Fibroblast of the aortic adventitia (primary cell): ENCODE measurements around the gene DENND4A. TPM values are rescaled to one million over a fixed set of nuclear protein-coding genes. Genes with fewer than 3 reads are reported as not detected.

Source experiments
- DNase-seq: peaks from one replicate; pipeline ENCODE4 v3.0.0-alpha.2; 2010; ENCODE audit warnings: low read depth
- H3K4me3 ChIP-seq: 2 replicates; pipeline ENCODE4 v1.5.1; 2011; ENCODE audit warnings: low read depth, mild to moderate bottlenecking, control low read depth, low read length, moderate library complexity
- total RNA-seq: library from RNA; depleted of rRNA; stranded (reverse); fragments of >200 nt; gene quantifications from 2 replicates; pipeline ENCODE4 v1.2.3, GENCODE V29; 2012; ENCODE audit warnings: low replicate concordance
- TF ChIP-seq, protein P1 (sequence below): IDR thresholded peaks from 2 replicates; pipeline ENCODE4 v1.5.1; 2011; ENCODE audit warnings: mild to moderate bottlenecking, low read length, control low read depth, inconsistent platforms; ENCODE audit not compliant: insufficient read depth

The DENND4A gene
- total RNA-seq, 1 donor = 30.3 TPM

DNA sequence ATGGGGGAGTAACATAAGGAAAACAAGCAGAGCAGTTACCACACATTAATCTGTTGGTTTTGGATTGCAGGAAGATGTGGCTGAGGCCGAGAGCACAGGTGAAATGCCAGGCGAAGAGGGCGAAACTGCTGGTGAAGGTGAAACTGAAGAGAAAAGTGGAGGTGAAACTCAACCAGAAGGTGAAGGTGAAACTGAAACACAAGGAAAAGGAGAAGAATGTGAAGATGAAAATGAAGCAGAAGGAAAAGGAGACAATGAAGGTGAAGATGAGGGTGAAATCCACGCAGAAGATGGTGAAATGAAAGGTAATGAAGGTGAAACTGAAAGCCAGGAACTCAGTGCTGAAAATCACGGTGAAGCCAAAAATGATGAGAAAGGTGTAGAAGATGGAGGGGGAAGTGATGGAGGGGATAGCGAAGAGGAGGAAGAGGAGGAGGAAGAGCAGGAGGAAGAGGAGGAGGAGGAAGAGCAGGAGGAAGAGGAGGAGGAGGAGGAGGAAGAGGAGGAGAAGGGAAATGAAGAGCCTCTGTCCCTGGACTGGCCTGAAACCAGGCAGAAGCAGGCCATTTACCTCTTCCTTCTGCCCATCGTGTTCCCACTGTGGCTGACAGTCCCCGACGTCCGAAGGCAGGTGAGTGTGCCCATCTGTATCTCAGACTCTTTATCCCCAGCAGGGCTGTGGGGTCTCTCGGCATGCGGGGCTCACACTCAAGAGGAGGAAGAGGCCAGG lies 141.6 kb downstream of the DENND4A start:
- TF ChIP-seq, protein P1, sequence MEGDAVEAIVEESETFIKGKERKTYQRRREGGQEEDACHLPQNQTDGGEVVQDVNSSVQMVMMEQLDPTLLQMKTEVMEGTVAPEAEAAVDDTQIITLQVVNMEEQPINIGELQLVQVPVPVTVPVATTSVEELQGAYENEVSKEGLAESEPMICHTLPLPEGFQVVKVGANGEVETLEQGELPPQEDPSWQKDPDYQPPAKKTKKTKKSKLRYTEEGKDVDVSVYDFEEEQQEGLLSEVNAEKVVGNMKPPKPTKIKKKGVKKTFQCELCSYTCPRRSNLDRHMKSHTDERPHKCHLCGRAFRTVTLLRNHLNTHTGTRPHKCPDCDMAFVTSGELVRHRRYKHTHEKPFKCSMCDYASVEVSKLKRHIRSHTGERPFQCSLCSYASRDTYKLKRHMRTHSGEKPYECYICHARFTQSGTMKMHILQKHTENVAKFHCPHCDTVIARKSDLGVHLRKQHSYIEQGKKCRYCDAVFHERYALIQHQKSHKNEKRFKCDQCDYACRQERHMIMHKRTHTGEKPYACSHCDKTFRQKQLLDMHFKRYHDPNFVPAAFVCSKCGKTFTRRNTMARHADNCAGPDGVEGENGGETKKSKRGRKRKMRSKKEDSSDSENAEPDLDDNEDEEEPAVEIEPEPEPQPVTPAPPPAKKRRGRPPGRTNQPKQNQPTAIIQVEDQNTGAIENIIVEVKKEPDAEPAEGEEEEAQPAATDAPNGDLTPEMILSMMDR = no peak
- DNase-seq = no peak
- H3K4me3 ChIP-seq = no peak overlapping the region

DNA sequence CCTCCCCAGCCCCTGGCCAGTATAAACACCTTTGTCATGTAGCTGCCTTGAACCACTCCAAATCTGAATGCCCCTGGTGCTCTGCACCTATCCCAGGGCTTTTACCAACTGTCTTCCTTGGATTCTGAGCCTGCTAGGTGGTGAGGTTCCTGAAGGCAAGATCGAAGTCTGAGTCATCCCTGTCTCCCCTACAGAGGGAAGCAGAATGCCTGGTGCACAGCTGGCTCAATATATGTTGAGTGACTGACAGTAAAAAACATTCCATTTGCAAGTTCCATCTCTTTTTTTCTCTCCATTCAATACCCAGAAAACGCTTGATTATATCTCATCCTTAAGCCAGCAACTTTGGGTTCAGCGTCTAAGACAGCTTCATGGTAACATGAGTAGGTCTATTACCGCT lies 145.6 kb downstream of the DENND4A start:
- TF ChIP-seq, protein P1 = no peak
- no peak for DNase-seq
- H3K4me3 ChIP-seq = no peak overlapping the region

DNA sequence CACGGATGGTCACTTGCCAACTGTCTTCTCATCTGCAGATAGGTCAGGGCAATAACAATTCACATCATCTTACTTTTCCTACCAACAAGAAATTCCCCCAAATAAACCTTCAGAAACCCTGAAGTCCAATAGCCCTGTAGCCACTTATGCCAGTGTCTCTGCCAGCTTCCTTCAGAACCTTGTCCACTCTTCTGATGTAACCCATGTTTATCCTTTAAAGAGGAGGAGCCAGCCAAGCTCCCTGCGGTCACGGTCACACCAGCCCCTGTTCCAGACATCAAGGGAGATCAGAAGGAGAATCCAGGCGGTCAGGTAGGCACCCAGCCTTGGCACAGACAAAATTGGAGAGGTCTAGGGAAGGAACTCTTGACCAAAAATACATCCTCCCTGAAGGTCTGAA lies 146.7 kb downstream of the DENND4A start:
- TF ChIP-seq, protein P1 = no peak
- no peak overlapping the region for H3K4me3 ChIP-seq
- DNase-seq = no peak

DNA sequence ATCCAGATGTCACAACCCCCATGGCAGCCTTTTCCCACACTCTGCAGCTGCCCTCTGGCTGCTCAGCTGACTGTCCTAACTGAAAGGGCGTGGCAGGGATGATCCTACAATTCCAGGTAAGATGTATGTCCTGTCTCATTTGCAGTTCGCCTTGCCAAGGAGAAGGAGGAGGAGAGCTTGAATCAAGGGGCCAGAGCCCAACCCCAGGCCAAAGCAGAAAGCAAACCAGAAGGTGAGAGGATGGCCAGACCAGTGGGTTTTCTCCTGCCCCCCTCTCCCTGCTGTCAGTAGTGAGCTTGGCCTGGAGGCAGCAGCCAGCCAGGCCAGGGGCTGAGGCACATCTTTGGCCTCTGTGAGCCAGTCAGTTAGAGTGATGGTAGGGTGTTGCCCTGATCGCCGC lies 147.8 kb downstream of the DENND4A start:
- no peak overlapping the region for H3K4me3 ChIP-seq
- DNase-seq = no peak
- TF ChIP-seq, protein P1 = no peak

DNA sequence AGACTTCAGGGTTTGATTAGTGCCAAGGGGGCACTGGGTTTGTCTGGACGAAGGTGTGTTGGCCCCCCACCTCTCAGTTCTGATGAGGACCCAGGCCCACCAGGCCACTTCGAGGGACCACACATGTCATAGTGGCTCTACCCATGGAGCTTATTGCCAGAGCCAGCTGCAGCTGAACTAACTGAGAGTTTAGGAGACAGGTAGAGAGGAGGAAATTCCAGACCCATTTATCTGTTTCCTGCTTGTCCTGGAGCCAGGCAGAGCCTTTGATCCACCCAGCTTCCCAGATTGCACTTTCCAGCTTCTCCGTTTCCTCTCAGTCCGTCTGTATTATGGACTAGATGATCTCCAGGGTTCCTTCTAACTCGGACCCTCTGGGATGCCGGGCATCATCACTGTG lies 149.5 kb downstream of the DENND4A start:
- H3K4me3 ChIP-seq = no peak overlapping the region
- DNase-seq = no peak
- TF ChIP-seq, protein P1 = no peak

DNA sequence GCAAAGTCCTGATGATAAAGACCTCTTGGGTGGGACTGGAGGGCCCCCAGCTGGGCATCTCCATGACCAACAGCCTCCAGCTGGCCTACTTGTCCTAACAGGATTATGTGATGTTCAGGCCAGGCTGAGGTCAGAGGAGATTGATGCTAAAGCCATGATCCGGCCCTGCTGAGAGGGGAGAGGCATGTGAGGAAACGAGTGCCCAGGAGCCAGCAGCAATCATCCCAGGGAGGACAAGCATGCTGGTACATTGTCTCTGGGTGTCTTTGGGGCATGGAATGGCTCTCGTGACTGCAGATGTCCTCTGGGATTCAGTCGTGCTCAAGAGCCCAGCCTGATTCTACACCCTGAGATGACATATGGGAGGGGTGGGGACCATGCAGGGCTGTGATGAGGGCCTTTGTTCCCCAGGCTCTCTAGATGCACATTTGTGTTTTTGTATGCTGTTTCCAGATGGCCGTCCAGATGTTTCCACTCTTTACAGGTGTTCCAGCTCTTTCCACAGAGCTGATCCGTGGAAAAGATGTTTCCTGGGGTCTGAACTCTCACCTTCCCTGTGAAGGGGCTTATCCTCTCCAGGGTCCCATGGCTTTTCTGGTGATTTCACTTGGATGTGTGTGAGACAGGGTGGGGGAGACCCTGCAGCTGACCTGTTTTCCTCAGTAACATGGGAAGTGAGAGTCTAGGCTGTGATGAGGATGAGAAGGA lies 150.2 kb downstream of the DENND4A start:
- DNase-seq = no peak
- no peak overlapping the region for H3K4me3 ChIP-seq
- TF ChIP-seq, protein P1 = no peak
